HG03175 (cell line): ENCODE measurements around the gene FCGBP.
"Not testable (repeated sequence)": the region's sequence is repeated elsewhere in the genome, so short reads cannot be mapped to it uniquely, and the experiment has no call there.

Experiments
- ATAC-seq: cut with Tn5 transposase; IDR thresholded peaks from one replicate; pipeline ENCODE4 v1.9.1; 2021; ENCODE audit warnings: mild to moderate bottlenecking, moderate library complexity; ENCODE audit not compliant: unreplicated experiment

FCGBP gene

GRCh38 chr19:39892506-39892902 lies 41.9 kb downstream of the FCGBP start:
- ATAC-seq, result not testable (repeated sequence)

DNA sequence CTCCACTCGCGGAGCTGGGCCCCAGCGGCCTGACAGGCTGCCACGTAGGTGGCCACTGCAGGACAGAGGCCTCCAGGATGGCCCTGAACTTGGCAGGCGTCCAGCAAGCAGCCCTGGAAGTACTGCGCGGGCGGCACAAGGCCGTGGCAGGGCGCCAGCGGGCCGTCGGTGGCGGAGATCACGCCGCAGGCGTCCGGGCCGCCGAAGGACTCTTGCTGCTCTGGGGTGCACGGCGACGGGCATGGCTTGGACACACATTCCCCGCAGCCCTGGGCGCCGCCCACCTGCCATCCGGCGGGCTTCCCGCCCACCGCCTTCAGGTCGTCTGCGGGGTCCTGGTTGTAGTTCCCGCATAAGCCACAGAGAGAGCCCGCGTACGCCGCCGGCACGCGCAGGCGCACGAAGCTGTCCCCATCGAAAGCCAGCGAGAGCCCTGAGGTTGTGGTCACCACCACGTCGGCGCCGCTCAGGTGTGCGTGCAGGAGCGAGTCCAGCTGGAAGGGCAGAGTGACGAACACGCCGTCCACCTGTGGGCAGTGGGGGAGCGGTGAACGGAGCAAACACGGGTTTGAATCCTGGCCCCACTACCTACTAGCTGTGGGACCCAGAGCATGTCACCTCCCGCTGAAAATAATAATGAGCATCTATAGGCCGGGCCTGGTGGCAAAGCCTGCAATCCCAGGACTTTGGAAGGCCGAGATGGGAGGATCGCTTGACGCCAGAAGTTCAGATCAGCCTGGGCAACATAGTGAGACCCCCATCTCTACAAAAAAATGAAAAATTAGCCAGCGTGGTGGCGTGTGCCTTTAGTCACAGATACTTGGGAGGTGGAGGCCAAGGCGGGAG lies 42.6 kb downstream of the FCGBP start:
- not testable (repeated sequence) for ATAC-seq

DNA sequence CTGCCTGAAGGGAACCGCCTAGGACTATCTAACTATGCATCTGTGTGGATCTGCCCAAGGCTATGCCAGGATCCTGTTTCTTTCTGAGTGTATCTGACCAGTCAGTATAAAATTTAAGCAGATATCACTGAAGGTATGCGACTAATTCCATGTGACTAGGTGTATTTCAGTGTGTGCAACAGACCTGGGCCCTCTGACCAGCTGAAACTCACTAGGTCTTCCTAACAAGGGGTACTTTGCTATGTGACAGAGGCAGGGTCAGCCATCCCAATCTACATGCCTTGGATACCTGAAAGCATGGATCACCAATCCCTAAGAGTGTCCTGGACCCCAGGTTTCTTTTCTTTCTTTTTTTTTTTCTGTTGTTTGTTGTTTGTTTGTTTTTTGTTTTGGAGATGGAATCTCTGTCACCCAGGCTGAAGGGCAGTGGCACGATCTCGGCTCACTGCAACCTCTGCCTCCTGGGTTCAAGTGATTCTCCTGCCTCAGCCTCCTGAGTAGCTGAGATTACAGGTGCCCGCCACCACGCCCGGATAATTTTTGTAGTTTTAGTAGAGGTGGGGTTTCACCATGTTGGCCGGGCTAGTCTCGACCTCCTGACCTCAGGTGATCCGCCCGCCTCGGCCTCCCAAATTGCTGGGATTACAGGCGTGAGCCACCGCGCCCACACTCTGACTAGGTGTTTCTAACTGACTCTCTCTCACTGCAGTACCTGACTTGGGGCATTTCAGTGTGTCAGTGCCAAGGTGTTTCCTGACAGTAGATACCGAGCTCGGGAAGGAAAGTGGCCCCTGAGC lies 43.5 kb downstream of the FCGBP start:
- no peak for ATAC-seq

DNA sequence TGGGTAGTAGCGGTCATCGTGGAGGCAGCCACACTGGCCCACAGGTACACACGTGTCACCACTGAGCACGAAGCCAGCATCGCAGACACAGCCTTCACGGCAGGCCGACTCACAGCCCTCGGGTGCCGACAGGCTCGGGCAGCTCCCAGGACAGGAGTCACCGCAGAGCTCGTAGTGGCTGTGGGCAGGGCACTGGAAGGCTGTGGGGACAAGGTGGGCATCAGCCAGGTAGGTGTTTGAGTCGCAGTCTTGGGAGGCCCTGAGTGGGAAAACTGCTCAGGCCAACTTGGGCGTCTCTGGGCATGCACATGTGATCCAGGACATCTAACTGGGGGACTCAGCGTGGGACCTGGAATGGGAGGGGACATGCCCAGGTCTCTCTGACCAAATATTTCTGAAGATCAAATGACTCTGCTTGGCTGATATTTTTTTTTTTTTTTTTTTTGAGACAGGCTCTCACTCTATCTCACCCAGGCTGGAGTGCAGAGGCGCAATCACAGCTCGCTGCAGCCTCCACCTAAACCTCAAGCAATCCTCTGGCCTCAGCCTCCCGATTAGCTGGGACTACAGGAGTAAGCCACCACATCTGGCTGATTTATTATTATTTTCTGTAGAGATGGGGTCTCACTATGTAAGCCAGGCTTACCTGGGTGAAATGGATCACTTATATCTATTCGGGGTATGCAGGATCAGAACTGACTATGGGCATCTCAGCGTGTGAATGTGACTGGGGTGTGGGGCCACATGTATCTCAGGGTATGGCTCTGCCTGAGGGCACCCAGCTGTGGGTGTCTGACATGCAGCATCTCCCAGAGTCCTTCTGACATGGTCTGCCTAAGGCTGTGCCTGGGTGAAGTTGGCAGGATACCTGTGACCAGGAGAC lies 44.3 kb downstream of the FCGBP start:
- not testable (repeated sequence) for ATAC-seq

DNA sequence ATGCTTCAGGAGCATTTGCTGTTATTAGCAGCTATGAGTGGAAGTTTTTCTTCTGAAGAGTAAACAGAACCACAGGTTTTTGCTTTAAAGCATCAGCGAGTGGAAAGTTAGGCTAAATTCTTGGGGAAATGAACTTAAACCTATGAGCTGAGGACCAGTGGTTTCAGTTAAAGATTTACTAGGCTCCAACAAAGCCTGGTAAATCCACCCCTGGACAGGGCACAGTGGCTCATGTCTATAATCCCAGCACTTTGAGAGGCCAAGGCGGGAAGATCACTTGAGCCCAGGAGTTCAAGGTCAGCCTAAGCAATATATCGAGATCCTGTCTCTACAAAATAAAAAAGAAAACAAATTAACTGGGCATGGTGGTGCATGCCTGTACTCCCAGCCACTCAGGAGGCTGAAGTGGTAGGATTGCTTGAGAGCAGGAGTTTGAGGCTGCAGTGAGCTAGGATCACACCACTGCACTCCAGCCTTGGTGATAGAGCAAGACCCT lies 46.9 kb downstream of the FCGBP start:
- ATAC-seq, result not testable (repeated sequence)

DNA sequence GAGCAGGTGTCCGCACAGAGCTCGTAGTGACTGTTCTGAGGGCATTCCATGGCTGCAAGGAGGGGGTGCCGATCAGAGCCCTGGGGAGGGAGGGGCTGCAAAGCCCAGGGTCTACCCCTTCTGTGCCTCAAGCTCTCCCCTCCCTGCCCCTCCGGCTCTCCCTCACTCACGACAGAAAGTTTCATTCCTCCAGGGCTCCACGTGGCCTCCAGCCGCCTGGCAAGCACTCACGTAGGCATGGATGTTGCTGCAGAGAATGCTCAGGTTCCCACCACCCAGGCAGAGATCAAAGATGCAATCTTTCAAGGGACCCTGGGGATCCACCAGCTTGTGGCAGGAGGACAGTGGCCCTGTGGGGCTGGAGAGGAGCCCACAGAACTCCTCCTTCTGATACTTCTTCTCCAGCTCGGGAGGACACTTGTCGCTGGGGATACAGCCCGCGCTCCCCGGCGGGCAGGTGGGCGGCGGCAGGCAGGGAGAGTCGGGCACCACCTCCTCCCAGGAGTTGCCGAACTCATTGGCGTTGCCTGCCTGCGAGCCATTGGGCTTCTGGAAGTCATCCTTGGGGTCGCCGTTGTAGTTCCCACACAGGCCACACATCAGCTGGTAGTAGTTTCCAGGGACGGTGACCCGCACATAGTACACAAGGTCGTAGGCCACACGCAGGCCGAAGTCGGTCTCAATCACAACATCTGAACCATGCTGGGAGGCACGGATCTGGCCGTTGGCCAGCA lies 48.4 kb downstream of the FCGBP start:
- not testable (repeated sequence) for ATAC-seq

DNA sequence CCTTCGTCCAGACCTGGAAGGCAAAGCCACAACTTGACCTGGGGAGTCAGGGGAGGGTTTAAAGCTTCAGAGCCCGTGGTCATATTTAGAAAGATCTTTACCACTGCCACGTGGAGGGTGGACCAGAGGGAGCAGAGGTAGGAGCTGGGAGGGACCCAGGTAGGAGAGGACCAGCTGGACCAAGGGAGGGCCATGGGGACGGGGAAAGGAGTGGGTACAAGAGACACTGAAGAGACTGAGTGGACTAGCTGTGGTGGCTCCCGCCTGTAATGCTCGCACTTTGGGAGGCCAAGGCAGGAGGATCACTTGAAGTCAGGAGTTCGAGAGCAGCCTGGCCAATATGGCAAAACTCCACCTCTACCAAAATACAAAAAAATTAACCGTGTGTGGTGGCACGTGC lies 49.7 kb downstream of the FCGBP start:
- ATAC-seq, result not testable (repeated sequence)
